ENCODE results near the gene TEX11. TPM values are rescaled to one million over a fixed set of nuclear protein-coding genes. Genes with fewer than 3 reads are reported as not detected.

TEX11 gene
- total RNA-seq, 1 donor from 2014 or later, result not detected

GRCh38 chrX:70834589-70834988 lies 73.9 kb downstream of the TEX11 start:
- Histone ChIP-seq H3K27me3 (ENCODE audit: insufficient read depth, low read length) (no peaks in the 10 kb centered on the region), H2AFZ (ENCODE audit: low read depth, low read length) (no peak overlapping the region), H4K20me1 (ENCODE audit: insufficient read depth, low read length) (no peaks in the 10 kb centered on the region), H3K79me2 (ENCODE audit: insufficient read depth, low read length) (no peaks in the 10 kb centered on the region), H3K27ac (ENCODE audit: low read depth, low read length) (no peak overlapping the region), H3K9me3 (ENCODE audit: insufficient read depth, low read depth, low read length) (no peaks in the 10 kb centered on the region), H3K4me1 (ENCODE audit: insufficient read depth, low read length) (no peaks in the 10 kb centered on the region), H3K36me3 (ENCODE audit: insufficient read depth, low read length) (no peaks in the 10 kb centered on the region), H3K9ac (ENCODE audit: low read length) (no peak overlapping the region), H3K4me2 (ENCODE audit: low read length) (no peak overlapping the region), H3K4me3 (ENCODE audit: insufficient read depth, low read depth, low read length) (no peak overlapping the region)
- no peak overlapping the region for H3K27ac Mint-ChIP-seq (ENCODE audit: unreplicated experiment)
- FAIRE-seq (no peak), DNase-seq (ENCODE audit: low read depth) (no peak)
- H3K4me1 Mint-ChIP-seq (ENCODE audit: low read depth, unreplicated experiment), result no peaks in the 10 kb centered on the region
- no peaks in the 10 kb centered on the region for H3K27me3 Mint-ChIP-seq (ENCODE audit: low read depth, unreplicated experiment)
- no peaks in the 10 kb centered on the region for H3K36me3 Mint-ChIP-seq (ENCODE audit: low read depth, unreplicated experiment)
- H3K4me3 Mint-ChIP-seq (ENCODE audit: unreplicated experiment), result no peak overlapping the region
- H3K9me3 Mint-ChIP-seq (ENCODE audit: unreplicated experiment), result no peaks in the 10 kb centered on the region
- TF ChIP-seq EZH2 (IDR thresholded peaks at IDR 0.05; ENCODE audit: insufficient read depth, low read length), result no peak
- no peak for TF ChIP-seq CTCF (IDR thresholded peaks at IDR 0.05; ENCODE audit: insufficient read depth, low read depth, low read length)

GRCh38 chrX:70826715-70827114 lies 81.8 kb downstream of the TEX11 start:
- Histone ChIP-seq H2AFZ (ENCODE audit: low read depth, low read length) (no peak overlapping the region), H3K36me3 (ENCODE audit: insufficient read depth, low read length) (no peaks in the 10 kb centered on the region), H3K9ac (ENCODE audit: low read length) (no peak overlapping the region), H3K79me2 (ENCODE audit: insufficient read depth, low read length) (no peaks in the 10 kb centered on the region), H3K4me3 (ENCODE audit: insufficient read depth, low read depth, low read length) (no peak overlapping the region), H3K4me2 (ENCODE audit: low read length) (no peak overlapping the region), H3K9me3 (ENCODE audit: insufficient read depth, low read depth, low read length) (no peaks in the 10 kb centered on the region), H3K27me3 (ENCODE audit: insufficient read depth, low read length) (no peaks in the 10 kb centered on the region), H3K27ac (ENCODE audit: low read depth, low read length) (no peak overlapping the region), H4K20me1 (ENCODE audit: insufficient read depth, low read length) (no peaks in the 10 kb centered on the region), H3K4me1 (ENCODE audit: insufficient read depth, low read length) (no peaks in the 10 kb centered on the region)
- Mint-ChIP-seq H3K27ac (ENCODE audit: unreplicated experiment) (no peak overlapping the region), H3K4me1 (ENCODE audit: low read depth, unreplicated experiment) (no peaks in the 10 kb centered on the region), H3K4me3 (ENCODE audit: unreplicated experiment) (no peak overlapping the region), H3K36me3 (ENCODE audit: low read depth, unreplicated experiment) (no peaks in the 10 kb centered on the region), H3K9me3 (ENCODE audit: unreplicated experiment) (no peaks in the 10 kb centered on the region), H3K27me3 (ENCODE audit: low read depth, unreplicated experiment) (no peaks in the 10 kb centered on the region)
- FAIRE-seq (no peak), DNase-seq (ENCODE audit: low read depth) (no peak)
- no peak for TF ChIP-seq EZH2 (IDR thresholded peaks at IDR 0.05; ENCODE audit: insufficient read depth, low read length)
- no peak for TF ChIP-seq CTCF (IDR thresholded peaks at IDR 0.05; ENCODE audit: insufficient read depth, low read depth, low read length)

GRCh38 chrX:70825366-70825765 lies 83.1 kb downstream of the TEX11 start:
- no peaks in the 10 kb centered on the region for H3K27me3 Mint-ChIP-seq (ENCODE audit: low read depth, unreplicated experiment)
- H3K27ac ChIP-seq (ENCODE audit: low read depth, low read length), result no peak overlapping the region
- H3K27ac Mint-ChIP-seq (ENCODE audit: unreplicated experiment), result no peak overlapping the region
- H3K79me2 ChIP-seq (ENCODE audit: insufficient read depth, low read length), result no peaks in the 10 kb centered on the region
- no peaks in the 10 kb centered on the region for H3K9me3 ChIP-seq (ENCODE audit: insufficient read depth, low read depth, low read length)
- H3K36me3 Mint-ChIP-seq (ENCODE audit: low read depth, unreplicated experiment), result no peaks in the 10 kb centered on the region
- no peaks in the 10 kb centered on the region for H3K4me1 ChIP-seq (ENCODE audit: insufficient read depth, low read length)
- no peaks in the 10 kb centered on the region for H3K9me3 Mint-ChIP-seq (ENCODE audit: unreplicated experiment)
- no peaks in the 10 kb centered on the region for H3K27me3 ChIP-seq (ENCODE audit: insufficient read depth, low read length)
- no peak overlapping the region for H3K4me3 Mint-ChIP-seq (ENCODE audit: unreplicated experiment)
- FAIRE-seq (no peak), DNase-seq (ENCODE audit: low read depth) (no peak)
- no peaks in the 10 kb centered on the region for H3K4me1 Mint-ChIP-seq (ENCODE audit: low read depth, unreplicated experiment)
- H3K9ac ChIP-seq (ENCODE audit: low read length), result no peak overlapping the region
- TF ChIP-seq EZH2 (IDR thresholded peaks at IDR 0.05; ENCODE audit: insufficient read depth, low read length) (no peak), CTCF (IDR thresholded peaks at IDR 0.05; ENCODE audit: insufficient read depth, low read depth, low read length) (no peak)
- H3K4me3 ChIP-seq (ENCODE audit: insufficient read depth, low read depth, low read length), result no peak overlapping the region
- no peak overlapping the region for H2AFZ ChIP-seq (ENCODE audit: low read depth, low read length)
- H3K4me2 ChIP-seq (ENCODE audit: low read length), result no peak overlapping the region
- no peaks in the 10 kb centered on the region for H3K36me3 ChIP-seq (ENCODE audit: insufficient read depth, low read length)
- H4K20me1 ChIP-seq (ENCODE audit: insufficient read depth, low read length), result no peaks in the 10 kb centered on the region

Measured in astrocyte (in vitro differentiated cells and primary cell).